ENCODE data around the gene PAK1. TPM values are rescaled to one million over a fixed set of nuclear protein-coding genes. Genes with fewer than 3 reads are reported as not detected.

PAK1 gene
- total and polyA plus RNA-seq, 2 donors (not counting 1 experiment from before 2014, with no cell fraction given), result 11.9 to 23.4 TPM

- H4K20me1 ChIP-seq (ENCODE audit: control insufficient read depth, insufficient read depth, low read length, poor library complexity, severe bottlenecking), result no peaks in the 10 kb centered on the region
- H3K36me3 ChIP-seq (replicated peaks in 1 of 2; ENCODE audit: control extremely low read depth in 1 of 2, control insufficient read depth in 1 of 2, extremely low read depth in 1 of 2, insufficient read depth in 2 of 2, low read length in 1 of 2), result no peaks in the 10 kb centered on the region
- CTCF ChIA-PET, result no interaction called here
- POLR2A ChIA-PET, result no interaction called here
- Mint-ChIP-seq H3K27me3 (peaks cover 6% of the 10 kb centered on the region), H3K27ac (no peak overlapping the region), H3K4me3 (no peak overlapping the region), H3K9me3 (ENCODE audit: insufficient read depth) (no peaks in the 10 kb centered on the region), H3K4me1 (peaks cover 2% of the 10 kb centered on the region)
- H3K79me2 ChIP-seq (ENCODE audit: control insufficient read depth, insufficient read depth, low read length), result no peaks in the 10 kb centered on the region
- H3K9me3 ChIP-seq (ENCODE audit: control extremely low read depth in 1 of 3, control insufficient read depth in 2 of 3, insufficient read depth in 1 of 3, low read length in 2 of 3), result no peaks in the 10 kb centered on the region
- ATAC-seq (ENCODE audit: low read depth) (no peak), DNase-seq (no peak)
- H3K4me3 ChIP-seq (ENCODE audit: control extremely low read depth in 1 of 5, extremely low read depth in 1 of 5, insufficient read depth in 1 of 5, low read depth in 2 of 5, low read length in 4 of 5), result no peak overlapping the region
- intact Hi-C loops (cut with micrococcal nuclease), result no loop called here
- no peak overlapping the region for H3K4me2 ChIP-seq (replicated peaks; ENCODE audit: low read depth, low read length, poor library complexity, severe bottlenecking)
- H3K27ac ChIP-seq (ENCODE audit: low read length in 2 of 2), result no peak overlapping the region
- no peak overlapping the region for H2AFZ ChIP-seq (ENCODE audit: insufficient read depth, low read depth, low read length, poor library complexity, severe bottlenecking)
- no peaks in the 10 kb centered on the region for H3K27me3 ChIP-seq (replicated peaks in 1 of 4; ENCODE audit: control extremely low read depth in 1 of 4, control insufficient read depth in 3 of 4, insufficient read depth in 4 of 4, low read length in 3 of 4)
- no peaks in the 10 kb centered on the region for H3K4me1 ChIP-seq (ENCODE audit: control insufficient read depth in 2 of 2, insufficient read depth in 2 of 2, low read length in 2 of 2)
- no peak for TF ChIP-seq CTCF (IDR thresholded peaks at IDR 0.05)
- TF ChIP-seq EZH2 (IDR thresholded peaks at IDR 0.05; ENCODE audit: borderline replicate concordance, insufficient read depth, low read depth, low read length, poor library complexity, severe bottlenecking), result no peak
- H3K9ac ChIP-seq (ENCODE audit: low read length), result no peak overlapping the region
Observed at GRCh38 chr11:77423624-77424023, 50.3 kb downstream of the PAK1 start.

- no peak overlapping the region for H3K4me3 ChIP-seq (ENCODE audit: control extremely low read depth in 1 of 5, extremely low read depth in 1 of 5, insufficient read depth in 1 of 5, low read depth in 2 of 5, low read length in 4 of 5)
- ATAC-seq (ENCODE audit: low read depth) (no peak), DNase-seq (no peak)
- no peaks in the 10 kb centered on the region for H3K79me2 ChIP-seq (ENCODE audit: control insufficient read depth, insufficient read depth, low read length)
- no peak for TF ChIP-seq CTCF (IDR thresholded peaks at IDR 0.05)
- TF ChIP-seq EZH2 (IDR thresholded peaks at IDR 0.05; ENCODE audit: borderline replicate concordance, insufficient read depth, low read depth, low read length, poor library complexity, severe bottlenecking), result no peak
- no CpG with 5 or more reads among the region's 1 CpG for WGBS (ENCODE audit: insufficient coverage)
- intact Hi-C loops (cut with micrococcal nuclease), result no loop called here
- ChIA-PET POLR2A (no interaction called here), CTCF (interaction anchor here (0.7 to 1.7 kb wide), 2 partner anchors 11 to 502 kb away, joined by 3 to 4 read pairs; no protein-coding TSS in a partner anchor)
- no peak overlapping the region for H3K4me3 Mint-ChIP-seq
- H3K27ac ChIP-seq (ENCODE audit: low read length in 2 of 2), result no peak overlapping the region
- no peaks in the 10 kb centered on the region for H3K9me3 ChIP-seq (ENCODE audit: control extremely low read depth in 1 of 3, control insufficient read depth in 2 of 3, insufficient read depth in 1 of 3, low read length in 2 of 3)
- no peaks in the 10 kb centered on the region for H3K36me3 ChIP-seq (replicated peaks in 1 of 2; ENCODE audit: control extremely low read depth in 1 of 2, control insufficient read depth in 1 of 2, extremely low read depth in 1 of 2, insufficient read depth in 2 of 2, low read length in 1 of 2)
- peaks cover 3% of the 10 kb centered on the region for H3K4me1 Mint-ChIP-seq
- H3K9ac ChIP-seq (ENCODE audit: low read length), result no peak overlapping the region
- H2AFZ ChIP-seq (ENCODE audit: insufficient read depth, low read depth, low read length, poor library complexity, severe bottlenecking), result no peak overlapping the region
- no peak overlapping the region for H3K27ac Mint-ChIP-seq
- no peaks in the 10 kb centered on the region for H3K27me3 ChIP-seq (replicated peaks in 1 of 4; ENCODE audit: control extremely low read depth in 1 of 4, control insufficient read depth in 3 of 4, insufficient read depth in 4 of 4, low read length in 3 of 4)
- peaks cover 3% of the 10 kb centered on the region for H3K27me3 Mint-ChIP-seq
- H3K4me2 ChIP-seq (replicated peaks; ENCODE audit: low read depth, low read length, poor library complexity, severe bottlenecking), result no peak overlapping the region
- H3K4me1 ChIP-seq (ENCODE audit: control insufficient read depth in 2 of 2, insufficient read depth in 2 of 2, low read length in 2 of 2), result no peaks in the 10 kb centered on the region
- H3K9me3 Mint-ChIP-seq (ENCODE audit: insufficient read depth), result no peaks in the 10 kb centered on the region
- H4K20me1 ChIP-seq (ENCODE audit: control insufficient read depth, insufficient read depth, low read length, poor library complexity, severe bottlenecking), result no peaks in the 10 kb centered on the region
Observed at GRCh38 chr11:77422687-77423086, 51.2 kb downstream of the PAK1 start.

Measured in B cell (primary cell).